GM21515 (cell line): ENCODE data around the gene ZNF23.
A peak's percentile ranks its signal among the peaks of the same experiment; 100 is the strongest.
"Not testable (repeated sequence)": the region's sequence is repeated elsewhere in the genome, so short reads cannot be mapped to it uniquely, and the experiment has no call there.

ENCODE experiments used
- ATAC-seq: cut with Tn5 transposase; IDR thresholded peaks from one replicate; pipeline ENCODE4 v1.9.1; 2021; ENCODE audit not compliant: unreplicated experiment

The ZNF23 gene

GRCh38 chr16:71461686-71462648 is at the start of gene ZNF23:
Gene ZNF23 (minus strand): TSS chr16:71462247. CDS start chr16:71456796, 5,451 bp downstream.
- peak; percentile 97 for ATAC-seq

DNA sequence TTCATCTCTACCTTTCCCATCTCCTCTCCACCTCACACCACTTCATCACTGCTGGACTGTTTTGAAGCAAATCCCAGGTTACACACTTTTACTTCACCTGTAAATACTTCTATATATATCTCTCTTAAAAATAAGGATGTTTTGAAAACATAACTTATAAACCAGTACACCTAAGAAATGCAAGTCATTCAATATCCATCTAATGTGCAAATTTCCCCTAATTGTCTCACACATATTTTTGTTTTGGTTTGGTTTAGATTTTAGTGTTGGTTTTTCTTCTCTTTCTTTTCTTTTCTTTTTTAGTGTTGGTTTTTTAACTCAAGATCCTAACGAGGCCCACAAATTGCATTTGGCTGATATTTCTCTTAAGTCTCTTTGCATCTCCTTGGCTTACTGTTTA is 45.0 kb upstream of the ZNF23 start:
- ATAC-seq: no peak

GRCh38 chr16:71504901-71505300 is 42.9 kb upstream of the ZNF23 start:
- ATAC-seq: no peak

DNA sequence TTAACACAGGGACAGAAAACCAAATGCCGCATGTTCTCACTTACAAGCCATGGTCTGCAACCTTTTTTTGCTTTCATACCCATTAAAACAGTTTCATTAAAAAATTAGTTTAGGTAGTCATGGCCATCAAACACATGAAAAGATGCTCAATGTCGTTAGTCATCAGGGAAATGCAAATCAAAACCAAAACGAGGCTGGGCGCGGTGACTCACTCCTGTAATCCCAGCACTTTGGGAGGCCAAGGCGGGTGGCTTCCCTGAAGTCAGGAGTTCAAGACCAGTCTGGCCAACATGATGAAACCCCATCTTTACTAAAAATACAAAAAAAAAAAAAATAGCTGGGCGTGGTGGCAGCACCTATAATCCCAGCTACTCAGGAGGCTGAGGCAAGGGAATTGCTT is 42.0 kb upstream of the ZNF23 start:
- not testable (repeated sequence) for ATAC-seq

DNA sequence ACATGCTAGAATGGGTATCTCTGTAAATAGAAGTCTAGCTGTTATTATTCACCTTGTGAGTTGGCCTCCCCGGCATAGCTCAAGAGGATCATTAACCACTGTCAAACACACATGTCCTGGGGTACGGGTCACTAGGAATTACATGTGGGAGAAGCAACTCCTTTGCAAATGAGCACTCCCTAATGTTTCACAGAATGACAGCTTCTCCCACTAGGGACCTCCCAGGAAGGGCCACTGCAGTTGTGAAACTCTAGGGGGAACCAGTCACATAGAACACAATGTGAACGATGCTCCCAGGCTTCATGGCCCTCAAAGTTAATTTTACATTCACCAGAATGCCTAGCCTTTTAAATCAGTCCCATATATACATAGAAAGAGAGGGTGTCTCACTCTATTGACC is 39.5 kb upstream of the ZNF23 start:
- ATAC-seq: no peak

GRCh38 chr16:71500964-71501363 is 38.9 kb upstream of the ZNF23 start:
- no peak for ATAC-seq

GRCh38 chr16:71499775-71500364 is 37.8 kb upstream of the ZNF23 start:
- no peak for ATAC-seq

GRCh38 chr16:71498031-71498430 is 36.0 kb upstream of the ZNF23 start:
- ATAC-seq: no peak

DNA sequence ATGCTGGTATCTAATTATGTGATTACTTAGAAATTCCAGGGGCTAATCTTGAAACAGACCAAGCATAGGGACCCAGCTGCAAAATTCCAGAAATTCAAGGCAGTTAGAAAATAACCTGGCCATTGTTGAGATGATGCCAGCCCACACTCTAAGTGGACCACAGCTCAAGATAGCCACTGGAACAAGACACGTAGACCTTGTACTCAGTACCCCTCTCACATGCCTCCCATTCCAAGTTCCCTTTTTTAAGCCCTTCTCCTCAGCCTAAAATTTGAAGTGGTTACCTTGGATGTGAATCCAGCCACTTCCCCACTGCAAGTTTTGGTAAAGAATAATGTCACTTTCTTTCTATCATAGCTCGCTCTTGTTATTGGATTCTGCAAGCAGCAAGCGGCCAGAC is 31.2 kb upstream of the ZNF23 start:
- no peak for ATAC-seq

GRCh38 chr16:71492786-71493185 is 30.7 kb upstream of the ZNF23 start:
- no peak for ATAC-seq

DNA sequence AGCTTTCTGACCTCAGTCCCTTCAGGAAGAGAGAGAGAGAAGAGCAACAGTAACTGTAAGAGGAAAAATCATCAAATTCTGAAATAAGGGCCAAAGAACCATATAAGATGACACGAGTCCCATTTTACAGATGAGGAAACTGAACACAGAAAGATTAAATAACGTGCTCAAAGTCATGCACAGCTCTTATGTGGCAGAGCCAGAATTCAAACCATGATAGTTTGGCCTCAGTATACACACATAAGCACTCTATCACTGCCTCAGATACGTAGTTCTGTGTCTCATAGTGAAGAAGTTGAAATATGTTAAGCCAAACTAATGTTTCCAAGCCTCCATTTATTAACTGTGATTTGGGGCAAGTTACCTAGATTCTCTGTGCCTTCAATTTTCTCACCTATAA is 29.0 kb upstream of the ZNF23 start:
- no peak for ATAC-seq

DNA sequence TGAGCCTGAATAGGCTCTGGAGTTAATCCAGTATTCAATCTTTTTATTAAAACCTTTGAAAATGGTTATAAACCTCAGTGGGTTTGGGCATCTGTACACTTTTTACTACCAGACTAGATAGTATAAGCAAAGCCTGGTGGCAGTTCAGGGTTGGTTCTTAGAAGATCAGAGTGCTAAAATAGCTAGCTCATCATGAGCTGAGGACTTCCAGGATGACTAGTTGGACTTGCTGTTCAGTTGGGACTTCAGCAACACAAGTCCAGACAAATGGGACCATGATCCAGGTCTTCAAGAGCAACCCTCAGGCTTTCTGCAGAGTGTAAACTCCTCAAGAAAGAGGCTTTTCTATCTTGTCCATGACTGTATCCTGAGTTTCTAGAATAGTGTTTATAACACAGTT is 28.3 kb upstream of the ZNF23 start:
- no peak for ATAC-seq

DNA sequence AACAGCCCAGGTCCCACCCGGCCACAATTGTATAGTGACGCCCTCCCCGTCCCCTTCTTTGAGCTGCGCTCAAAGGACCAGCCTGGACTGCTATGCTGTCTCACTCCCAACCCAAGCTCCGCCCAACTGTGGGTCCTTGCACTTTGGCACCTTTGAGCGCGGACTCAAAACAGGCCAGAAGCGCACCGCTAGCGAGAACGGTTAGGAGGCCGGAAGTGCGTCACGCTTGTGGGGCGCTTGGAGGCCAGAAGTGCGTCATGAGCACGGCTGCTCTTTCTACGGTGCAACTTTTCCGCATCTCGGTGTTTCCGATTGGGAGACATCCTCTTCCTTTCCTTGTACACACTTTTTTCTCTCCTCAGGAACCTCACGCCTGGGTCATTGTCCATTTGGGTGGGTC is 27.1 kb upstream of the ZNF23 start, which contains the start of gene ZNF19:
Gene ZNF19 (minus strand): TSS at position 203 of the 400 bp plus-strand sequence. CDS start 7,210 bp downstream, outside the sequence.
- ATAC-seq: no peak

- peak; percentile 82 for ATAC-seq
Observed at GRCh38 chr16:71484006-71484893, 22.2 kb upstream of the ZNF23 start.

GRCh38 chr16:71482569-71482968 is 20.5 kb upstream of the ZNF23 start:
- no peak for ATAC-seq

DNA sequence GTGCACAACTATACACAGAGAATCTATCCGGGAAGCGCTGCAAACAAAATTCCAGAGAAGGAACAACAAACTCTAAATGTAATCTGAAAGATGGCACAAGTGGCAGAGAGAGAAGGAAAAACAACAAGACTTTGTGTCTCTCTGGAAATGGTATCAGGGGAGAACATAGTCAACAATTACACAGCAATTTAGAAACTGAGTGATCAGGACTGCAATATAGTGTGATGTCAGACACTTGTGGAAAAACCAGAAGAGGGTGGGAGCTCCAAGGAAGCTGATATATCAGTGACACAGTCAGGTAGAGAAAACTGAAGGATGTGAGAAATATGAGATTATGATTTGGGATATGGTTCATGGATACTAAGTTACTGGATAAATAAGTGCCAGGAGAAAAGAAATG is 18.9 kb upstream of the ZNF23 start:
- no peak for ATAC-seq

DNA sequence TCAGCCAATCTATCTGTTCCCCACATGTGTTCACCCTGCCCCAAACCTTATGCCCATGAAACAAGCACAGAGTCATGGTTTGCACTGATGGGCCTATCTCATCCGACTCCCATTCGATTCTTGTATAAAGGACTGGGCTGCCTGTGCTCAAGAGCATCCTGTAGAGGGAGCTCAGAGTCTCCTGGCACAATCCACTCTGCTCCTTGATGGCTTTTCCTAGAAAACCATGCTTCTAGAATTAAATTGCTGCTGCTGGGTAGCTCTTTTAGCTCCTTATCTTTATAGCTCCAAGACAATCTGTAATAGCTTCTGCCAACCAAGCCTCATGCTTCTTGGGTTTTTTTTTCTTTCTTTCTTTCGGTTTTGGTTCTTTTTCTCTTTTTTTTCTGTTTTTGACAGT is 17.4 kb upstream of the ZNF23 start:
- ATAC-seq: no peak

GRCh38 chr16:71476457-71477124 is 14.5 kb upstream of the ZNF23 start:
- ATAC-seq: no peak

- ATAC-seq: no peak
Observed at GRCh38 chr16:71474864-71475263, 12.8 kb upstream of the ZNF23 start.

DNA sequence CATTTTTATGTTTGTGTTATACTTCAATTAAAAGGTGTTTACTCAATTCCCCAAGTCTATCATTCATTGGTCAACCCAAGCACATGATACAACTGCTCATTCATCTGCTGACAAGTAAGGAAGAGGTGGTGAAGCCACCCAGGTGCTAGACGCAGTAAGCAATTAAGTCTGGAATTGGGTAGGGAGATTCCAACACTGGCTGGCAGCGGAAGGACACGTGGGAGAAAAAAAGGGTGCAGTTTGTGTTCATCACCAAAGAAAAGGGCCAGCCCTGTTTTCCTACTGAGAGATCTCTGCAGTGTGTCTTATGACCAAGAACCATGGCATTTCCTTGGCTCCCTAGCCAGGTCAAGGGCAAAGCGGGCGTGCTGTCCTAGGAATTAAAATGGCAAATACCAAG is 11.8 kb upstream of the ZNF23 start:
- ATAC-seq: no peak

DNA sequence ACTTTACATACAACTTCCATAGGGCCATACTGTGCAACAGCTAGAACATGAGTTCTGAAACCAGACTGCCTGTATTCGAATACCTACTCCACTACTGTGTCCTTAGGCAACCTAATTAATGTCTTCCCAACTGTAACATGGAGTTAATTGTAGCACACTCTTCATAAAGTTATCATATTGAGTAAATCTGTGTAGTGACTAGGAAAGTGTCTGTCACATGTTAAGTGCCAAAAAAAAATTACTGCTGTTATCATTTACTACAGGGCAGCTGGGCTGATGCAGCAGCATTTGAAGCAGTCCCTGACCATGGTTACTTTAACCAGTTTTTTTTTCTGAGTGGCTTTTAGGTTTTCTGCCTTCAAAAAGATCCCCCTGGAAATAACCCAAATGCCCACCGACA is 10.9 kb upstream of the ZNF23 start:
- no peak for ATAC-seq
